Limb (tissue), 2 donors: ENCODE data around the gene LHFPL6.

ENCODE experiments used
- DNase-seq, 2 donors: peaks; one replicate each; pipeline ENCODE4 v3.0.0-alpha.2; 2016; ENCODE audit errors: extremely low spot score in 2 of 2

The LHFPL6 gene

DNA sequence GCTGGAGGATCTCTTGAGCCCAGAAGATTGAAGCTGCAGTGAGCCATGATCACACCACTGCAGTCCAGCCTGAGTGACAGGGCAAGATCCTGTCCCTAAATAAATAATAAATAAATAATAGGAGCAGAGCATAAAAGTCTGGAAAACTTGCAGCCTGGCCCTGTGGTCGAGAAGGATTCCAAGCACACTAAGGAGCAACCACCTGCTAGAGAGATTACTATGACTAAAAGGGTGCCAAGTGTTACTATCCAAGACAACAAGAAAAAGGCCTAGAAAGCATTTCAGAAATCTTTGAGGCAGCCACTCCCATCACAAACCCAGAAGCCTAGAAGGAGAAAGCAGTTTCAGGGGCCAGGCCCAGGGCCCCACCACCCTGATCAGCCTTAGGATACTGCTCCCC, 46.1 kb downstream of the LHFPL6 start:
- DNase-seq, result no peak

DNA sequence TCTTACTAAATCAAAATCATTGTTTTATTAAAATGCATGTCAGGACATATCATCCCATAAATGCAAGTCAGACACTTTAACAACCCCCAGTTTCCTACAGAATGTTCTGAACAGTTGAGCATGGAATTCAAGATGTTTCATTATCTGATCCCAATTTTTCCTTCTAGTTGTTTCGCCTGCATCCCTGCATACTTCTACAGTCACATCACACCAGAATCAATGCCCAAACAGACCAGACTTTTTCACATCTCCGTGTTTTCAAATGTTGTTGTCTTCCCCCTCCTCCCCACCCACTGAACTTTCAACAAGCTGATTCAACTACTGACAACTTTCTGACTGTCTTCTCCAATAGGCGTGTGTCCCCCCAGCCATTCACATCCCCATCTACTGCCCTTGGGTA, 48.6 kb downstream of the LHFPL6 start:
- no peak for DNase-seq

DNA sequence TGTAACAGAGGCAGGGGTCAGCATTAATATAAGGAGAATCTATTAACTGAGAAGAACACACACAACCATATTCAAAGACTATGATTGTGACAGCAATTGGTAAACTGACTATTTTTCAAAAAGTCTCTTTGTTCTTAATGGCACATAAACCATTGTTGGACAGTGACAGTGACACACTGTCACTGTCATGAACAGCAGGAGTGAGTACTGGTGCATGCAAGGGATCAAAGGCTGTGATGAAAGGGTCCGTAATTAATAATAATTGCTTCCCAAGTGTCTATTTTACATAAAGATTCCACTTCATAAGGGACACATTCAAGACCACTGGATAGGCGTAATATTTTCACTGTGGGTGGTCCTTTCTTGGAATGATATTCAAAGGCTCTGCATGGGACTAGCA, 50.7 kb downstream of the LHFPL6 start:
- DNase-seq, result no peak

DNA sequence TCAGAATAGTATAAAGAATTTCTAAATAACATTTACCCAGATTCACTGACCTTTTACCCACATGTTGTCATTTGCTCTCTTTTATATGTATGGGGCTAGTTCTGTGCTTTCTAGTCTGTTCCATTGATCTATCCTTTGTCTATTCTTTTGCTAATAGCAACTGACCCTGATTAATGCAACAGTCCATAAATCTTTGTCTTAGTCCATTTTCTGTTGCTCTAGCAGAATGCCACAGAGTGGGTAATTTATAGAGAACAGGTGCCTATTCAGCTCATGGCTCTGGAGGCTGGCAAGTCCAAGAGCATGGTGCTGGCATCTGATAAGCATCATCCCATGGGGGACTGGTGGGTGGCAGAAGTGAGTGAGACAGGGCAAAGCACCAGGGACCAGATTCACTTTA, 52.1 kb downstream of the LHFPL6 start:
- DNase-seq, result no peak

DNA sequence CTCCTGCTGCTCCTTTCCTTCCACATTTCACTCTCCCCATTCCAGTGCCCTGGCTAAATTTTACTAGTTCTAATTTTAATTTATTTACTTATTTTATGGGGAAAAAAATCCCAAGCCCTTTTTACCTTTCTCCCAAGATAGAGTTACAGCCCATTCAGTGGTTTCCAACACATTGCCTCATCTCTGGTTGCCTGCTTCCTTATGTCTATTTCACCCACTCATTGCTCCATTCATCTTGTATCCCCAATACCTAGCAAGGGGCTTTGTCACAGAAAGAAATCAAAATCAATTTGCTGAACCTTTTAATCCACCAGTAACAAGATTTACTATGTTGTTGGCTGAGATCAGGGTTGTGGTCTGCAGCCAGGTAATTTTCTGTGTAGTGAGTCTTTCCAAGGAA, 55.9 kb downstream of the LHFPL6 start:
- no peak for DNase-seq

DNA sequence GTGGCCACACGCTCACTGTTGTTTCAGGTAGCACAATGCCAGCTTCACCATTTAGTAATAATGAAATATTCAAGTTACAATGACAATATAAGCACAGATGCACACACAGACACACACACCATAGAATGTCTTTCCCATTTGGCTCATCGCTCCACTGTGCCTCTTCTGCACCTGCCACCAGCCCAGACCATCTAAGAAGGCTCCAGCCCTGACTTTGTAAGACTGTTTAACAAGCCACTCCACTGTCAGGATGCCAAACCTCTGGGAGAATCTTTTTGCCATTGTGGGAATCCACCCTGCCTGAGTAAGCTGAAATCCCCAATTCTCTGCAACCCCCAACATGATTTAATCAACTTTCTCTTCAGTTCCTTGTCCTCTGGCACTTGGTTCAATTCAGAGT, 60.6 kb downstream of the LHFPL6 start:
- no peak for DNase-seq

DNA sequence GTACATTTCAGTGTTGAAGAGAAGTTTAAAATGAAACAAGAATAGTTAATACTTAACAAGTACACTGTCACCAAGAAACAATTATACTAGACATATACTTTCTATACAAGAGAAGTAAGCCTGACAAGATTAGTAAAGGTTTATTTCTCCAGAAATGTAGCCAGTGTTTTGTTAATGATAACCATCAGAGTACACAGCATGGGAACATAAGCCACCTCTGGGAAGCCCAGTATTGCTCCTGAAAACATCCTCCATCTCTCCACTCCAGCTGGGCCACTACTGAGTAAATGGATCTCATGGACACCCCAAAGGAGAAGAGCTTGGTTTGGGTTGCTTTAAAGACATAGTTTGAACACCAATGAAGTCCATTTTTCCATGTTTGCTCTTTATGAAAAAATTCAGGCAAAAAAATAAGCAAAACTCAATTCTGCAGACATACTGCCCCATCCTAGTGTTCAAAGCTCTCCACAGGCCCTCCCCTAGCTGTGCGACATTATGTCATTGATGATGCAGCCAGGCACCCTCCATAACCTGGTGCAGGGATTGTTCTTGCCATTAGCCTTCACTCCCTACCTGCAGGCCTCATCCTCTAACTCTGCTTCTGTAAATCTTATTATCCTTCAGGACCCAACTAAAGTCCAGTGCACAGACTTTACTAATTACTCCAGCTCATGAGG, 61.9 kb downstream of the LHFPL6 start:
- no peak for DNase-seq

DNA sequence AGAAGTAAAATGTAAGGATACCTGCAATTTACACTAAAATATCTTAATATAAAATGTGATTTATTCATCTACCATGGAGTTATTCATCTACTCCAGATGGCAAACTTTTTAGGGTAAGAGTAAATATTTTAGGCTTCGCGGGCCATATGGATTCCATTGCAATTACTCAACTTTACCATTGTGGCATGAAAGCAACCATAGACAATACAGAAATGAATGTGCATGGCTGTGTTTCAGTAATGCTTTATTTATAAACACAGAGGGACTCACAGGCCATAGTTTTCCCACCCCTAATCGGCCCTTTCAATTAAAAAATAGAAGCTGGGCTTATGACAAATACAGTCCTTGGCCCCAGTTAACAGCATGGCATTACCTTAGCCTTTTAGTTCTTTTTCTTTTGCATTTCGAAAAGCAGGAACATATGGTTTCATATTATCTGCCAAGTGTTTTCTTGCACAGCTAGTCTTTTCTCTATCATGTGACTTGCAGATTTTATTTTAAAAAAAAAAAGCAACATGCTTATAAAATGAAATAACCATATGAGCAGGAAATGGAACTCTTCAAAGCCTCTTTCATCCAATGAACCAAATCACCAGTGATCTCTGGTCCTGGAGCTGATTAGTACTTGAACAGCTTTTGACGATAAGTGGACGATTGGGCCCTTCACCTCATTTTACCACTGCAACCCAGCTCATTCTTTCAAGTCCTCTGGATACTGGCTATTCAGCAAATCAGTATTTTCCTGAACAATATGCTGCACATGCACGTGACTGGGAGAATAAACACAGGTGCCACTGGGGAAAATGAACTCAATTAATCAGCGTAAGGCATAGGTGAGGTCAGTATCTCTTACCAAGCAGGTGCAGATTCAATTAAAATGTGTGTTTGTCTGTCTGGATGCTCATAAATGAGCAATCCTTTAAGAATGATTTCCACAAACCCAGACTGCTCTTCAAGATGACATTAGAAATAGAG, 63.9 kb downstream of the LHFPL6 start:
- peak in 1 of 2 donors; percentile 48 for DNase-seq

DNA sequence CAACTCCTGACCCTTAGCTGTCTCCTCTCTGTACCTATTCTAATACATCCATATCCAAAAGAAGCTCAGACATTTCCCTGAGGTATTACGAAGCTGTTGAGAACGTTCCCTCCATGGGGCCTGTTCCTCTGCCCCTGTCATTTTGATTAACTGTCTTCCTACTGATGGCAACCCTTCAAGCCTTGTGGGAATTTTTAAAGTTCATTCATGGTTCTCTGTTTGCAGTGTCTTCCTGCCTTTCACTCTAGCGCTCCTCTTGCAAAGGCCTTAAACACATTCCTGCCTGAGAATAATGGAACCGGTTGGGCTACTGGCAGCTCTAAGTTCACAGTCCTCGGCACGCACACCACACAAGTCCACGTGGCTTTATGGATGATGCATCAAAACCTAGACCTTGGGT, 66.1 kb downstream of the LHFPL6 start:
- DNase-seq, result no peak

DNA sequence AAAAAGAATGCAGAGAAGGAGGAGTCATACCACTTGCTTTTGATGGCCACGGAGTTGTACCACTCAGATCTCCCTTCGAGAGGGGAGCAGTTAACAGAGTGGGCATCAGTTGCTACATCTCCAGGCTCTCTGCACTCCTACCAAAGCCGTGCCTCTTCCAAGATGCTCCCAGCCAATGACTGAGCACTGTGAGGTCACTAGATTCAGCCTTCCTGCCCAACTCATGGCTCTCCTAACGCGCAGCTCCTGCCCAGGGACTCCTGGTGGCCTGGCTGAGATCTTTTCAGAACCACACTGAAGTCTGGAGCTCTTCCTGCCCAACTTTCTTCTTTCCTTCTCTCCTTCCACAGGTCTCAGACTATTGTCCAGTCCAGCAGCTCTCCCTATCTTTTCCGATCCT, 66.7 kb downstream of the LHFPL6 start:
- no peak for DNase-seq

DNA sequence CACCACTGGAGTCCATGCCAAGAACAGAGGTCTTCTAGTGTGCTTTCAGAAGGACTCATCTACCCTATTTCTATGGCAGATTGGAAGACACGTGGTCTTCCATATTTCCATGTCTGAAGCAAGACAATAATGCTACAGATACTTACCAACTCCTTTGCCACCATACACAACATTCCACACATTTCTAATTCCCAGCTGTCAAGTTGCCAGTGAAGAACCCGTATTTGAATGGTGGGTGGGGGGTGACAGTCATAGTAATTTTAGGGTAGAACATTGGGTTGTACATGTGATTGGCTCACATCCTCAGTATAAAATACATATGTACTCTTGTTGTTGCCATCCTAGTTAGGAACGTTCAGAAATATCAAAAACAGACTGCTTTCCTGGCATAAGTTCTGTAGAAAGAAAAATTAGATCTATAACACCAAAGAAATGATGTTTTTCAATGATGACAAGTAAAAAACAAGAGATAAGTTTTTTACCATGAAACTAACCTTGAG, 69.3 kb downstream of the LHFPL6 start:
- DNase-seq, result no peak

DNA sequence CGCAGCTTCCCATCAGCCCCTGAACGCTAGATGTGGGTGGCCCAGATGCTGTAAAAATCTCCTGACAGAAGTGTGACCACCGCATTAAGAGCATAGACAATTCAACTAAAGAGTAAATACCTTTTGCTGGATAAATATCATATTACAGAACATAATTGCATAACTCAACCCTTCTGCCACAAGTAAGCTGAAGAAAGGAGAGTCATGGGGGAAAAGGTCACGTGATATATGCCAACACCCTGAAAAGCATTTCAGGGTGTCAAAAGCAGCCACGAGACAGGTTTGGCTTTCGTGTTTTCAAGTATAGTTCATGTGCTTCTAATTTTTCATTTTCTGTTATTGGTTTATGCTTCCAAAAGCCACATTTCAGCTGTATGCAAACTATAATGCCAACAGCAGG, 71.3 kb downstream of the LHFPL6 start:
- no peak for DNase-seq

DNA sequence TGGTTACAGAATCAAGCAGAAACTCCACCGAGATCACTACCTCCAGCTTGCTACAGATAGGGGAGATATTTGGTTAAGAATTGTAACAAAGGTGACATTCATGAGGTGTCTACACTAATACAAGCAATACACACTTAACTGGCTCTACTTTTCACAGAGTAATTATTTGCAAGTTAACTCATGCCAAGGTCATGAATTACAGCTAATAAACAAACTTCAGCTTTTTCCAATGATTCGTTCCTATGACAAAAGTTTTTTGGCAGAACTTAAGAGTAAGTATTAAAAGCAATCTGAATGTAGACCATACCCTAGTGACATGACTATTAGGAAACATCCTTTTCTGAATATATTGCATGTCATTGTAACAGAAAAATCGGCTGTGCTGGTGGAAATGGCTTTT, 72.1 kb downstream of the LHFPL6 start:
- DNase-seq, result no peak

DNA sequence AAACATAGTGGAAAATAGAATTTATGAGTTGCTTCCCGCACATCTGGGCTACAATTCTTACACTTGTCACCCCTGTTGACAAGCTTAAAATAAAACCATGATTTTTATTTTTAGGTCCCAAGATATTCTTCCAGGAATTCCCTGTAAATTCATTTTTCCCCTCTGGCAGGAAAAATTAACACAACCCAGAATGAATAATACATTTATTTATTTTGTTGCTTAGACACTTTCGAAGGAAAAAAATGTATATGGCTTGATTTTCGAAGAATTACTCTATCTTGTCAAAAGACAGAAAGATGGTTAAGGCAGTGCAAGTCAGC, 74.4 kb downstream of the LHFPL6 start:
- no peak for DNase-seq

DNA sequence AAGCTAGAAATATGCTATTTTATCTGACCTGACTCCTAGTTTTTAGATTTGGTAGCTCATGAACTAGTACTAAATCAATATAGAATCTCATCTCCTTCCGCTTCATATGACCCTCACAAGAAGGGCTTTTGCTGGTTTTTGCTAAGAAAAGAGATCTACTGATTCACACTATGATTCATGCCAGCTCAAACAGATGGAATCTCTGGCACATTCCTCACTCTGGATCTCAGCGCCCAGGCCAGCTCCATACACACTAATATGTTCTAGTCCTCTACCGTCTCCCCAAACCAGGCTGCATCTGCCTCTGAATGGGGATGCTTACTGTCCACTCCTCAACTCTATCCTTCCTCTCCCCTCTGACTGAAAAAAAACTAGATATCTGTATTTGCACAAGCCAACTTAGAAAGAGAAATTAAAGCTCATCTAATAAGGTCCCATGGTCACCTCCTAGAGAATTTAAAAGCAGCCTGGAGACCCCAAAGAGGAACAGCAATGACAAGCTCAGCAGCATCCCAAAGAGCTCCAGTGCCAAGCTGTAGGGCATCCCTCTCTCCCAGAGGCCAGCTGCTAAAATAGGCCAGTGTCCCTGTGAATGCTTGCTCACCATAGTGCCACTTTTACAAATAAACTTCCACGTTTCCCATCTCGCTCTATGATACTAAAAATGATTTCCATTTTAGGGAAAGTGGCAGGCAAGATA, 74.9 kb downstream of the LHFPL6 start:
- DNase-seq, result no peak

DNA sequence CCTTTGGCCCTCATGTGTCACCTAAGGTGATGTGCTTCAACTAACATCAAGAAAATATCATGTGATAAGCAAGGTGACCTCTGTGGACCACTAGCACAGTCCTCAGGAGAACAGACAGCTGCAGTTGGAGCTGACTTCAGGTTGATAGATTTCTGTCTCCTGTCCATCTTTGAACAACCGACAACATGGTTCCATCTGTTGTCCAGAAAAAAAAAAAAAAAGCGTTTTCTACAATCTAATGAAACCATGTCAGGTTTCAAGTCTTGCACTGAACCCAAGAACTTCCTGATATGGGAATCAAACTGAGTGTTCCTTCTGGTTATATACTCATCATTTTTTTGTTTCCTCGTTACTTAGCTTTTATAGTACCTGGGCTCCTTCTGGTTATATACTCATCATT, 75.7 kb downstream of the LHFPL6 start:
- DNase-seq, result no peak

DNA sequence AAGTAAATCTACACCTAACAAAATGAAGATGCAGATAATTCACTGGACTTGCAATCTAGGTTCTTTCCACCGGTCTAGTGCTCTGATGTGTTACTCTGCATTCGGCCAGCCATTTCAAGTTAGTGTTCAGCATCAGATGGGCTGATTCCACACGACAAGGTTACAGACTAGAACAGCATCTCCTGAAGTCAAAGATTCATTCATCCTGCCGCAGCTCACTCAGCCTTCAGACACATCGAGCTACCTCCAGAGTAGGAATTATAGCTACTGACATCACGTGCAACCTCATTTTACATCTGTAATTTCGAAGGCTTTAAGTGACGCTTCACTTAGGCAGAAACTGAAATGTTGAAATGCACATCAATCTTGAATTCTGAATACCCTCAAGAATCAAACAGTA, 76.5 kb downstream of the LHFPL6 start:
- DNase-seq, result no peak

DNA sequence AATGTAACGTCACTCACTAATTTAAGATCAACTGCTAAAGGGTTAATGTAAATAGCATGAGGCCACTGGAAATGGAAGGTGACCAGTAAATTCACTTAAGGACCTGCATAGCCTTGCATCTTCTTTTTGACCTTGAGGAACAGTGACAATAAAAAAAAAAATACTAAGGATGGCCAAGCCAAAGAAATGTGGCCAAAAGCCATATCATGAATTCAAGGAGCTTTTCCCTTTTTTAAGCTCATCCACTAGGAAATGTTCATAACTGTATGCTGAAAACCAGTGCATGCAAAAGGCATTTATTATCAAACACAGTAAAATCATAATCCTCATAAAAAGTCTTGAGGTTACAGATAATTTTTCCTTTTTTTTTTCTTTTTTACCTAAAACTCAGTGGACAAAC, 77.5 kb downstream of the LHFPL6 start:
- no peak for DNase-seq

DNA sequence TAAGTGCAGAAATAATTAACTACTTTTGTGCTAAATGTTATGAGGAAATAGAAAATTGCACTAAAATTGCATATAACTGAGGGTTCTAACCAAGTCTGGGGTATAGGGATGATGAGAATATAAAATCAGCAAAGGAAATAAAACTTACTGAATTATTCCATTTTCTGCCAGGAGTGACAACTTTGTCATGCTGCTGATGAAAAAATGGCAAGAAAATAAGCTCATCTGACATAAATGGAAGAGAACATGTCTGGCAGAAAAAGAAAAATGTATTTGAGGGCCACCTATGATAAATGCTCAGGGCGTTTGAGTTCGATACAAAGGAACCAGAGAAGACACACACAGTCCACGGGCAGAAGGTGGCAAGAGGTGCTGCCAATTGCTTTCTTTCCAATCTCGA, 78.2 kb downstream of the LHFPL6 start:
- DNase-seq, result no peak

DNA sequence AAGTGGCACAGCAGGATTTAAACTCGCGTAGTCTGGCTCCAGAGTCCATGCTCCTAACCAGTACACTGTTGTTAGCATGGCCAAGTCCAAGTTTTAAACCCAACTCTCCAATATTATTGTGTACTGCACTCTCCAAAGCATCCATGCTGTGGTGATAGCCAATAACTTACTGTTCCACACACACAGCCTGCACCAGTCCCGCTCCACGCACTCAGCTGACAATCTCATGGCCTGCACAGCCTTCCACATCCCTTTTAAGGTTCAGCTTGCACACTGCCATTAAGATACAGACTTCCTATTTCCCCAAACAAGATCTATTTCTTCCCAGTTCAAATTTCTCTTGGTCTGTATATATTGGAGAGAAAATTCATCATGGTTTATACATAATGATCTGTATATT, 80.7 kb downstream of the LHFPL6 start:
- DNase-seq, result no peak

DNA sequence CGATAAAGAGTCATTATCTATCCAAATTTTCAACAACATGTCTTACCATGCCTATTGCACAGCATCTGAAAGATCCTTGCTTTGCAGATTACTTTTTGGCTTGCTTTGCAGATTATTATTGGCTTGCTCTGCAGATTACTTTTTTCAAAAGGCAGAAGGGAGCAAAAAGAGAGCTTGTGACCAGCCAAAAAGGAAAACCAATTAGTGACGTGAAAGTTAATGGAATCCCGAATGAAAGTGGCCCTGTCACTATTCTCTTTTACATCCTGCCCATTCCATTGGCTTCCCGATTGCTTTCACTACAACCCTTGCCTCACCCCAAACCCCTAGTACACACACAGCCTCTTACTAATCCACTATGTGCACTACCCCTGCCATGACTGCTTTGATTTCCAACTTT, 81.3 kb downstream of the LHFPL6 start:
- DNase-seq, result no peak

DNA sequence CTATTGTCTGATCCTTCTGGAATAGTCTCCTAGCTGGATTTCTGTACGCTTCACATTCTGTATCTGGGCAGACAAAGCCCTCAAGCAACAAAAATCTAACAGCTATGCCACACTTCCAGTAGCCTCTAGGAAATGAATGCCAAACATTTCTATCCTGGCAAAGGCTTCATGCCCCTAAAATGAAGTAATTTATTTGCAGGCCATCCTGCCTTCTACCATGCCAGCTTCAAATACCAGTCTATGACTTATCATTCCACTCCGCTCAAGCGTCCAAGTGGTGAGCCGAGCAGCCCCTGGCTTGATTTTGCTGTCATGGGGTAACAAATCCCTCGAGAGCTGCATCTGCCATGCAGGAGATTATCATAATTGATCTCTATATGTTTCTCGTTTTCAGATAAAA, 86.9 kb downstream of the LHFPL6 start:
- no peak for DNase-seq
